HG03558 (cell line): Measurements from ENCODE around the gene HPS1.

ENCODE experiments used
- ATAC-seq: cut with Tn5 transposase; IDR thresholded peaks from one replicate; pipeline ENCODE4 v1.9.1; 2021; ENCODE audit warnings: moderate number of reproducible peaks; ENCODE audit not compliant: unreplicated experiment; ENCODE audit errors: extremely low read depth

HPS1 gene

DNA sequence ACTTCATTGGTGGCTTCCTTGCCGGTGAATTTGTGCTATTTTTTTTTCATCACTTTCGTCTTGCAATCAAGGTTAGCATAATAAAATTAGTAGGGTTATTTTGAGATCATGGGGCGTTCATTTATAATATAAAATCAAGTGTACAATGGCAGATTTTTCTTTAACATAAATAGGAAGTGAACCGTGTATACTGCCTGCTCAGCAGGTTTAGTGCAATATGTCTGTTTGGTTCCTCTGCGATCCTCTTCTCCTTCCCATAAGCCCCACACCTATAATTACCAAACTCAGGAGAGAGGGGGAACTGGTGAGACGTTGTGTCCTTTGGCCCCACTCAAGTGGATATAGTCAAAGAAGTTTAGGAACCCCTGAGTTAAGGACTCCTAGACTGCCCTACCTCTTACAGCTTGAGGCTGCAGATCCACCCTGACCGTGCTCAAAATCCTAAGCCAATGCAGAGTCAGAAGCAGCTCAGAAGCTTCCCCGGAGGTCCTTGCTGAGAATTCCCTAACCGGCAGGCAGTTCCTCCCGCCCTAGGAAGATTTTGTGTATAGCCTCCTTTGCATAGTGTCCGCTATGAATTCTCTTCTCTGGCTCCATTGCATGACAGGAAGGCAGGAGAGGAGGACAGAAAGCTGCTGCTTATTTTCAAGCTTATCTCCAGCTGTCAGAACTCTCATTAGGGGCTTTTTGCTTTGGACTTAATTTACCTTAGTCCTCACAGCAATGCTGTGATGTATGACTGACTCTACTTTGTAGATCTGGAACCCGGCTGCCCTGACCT is 73.3 kb downstream of the HPS1 start:
- no peak for ATAC-seq

DNA sequence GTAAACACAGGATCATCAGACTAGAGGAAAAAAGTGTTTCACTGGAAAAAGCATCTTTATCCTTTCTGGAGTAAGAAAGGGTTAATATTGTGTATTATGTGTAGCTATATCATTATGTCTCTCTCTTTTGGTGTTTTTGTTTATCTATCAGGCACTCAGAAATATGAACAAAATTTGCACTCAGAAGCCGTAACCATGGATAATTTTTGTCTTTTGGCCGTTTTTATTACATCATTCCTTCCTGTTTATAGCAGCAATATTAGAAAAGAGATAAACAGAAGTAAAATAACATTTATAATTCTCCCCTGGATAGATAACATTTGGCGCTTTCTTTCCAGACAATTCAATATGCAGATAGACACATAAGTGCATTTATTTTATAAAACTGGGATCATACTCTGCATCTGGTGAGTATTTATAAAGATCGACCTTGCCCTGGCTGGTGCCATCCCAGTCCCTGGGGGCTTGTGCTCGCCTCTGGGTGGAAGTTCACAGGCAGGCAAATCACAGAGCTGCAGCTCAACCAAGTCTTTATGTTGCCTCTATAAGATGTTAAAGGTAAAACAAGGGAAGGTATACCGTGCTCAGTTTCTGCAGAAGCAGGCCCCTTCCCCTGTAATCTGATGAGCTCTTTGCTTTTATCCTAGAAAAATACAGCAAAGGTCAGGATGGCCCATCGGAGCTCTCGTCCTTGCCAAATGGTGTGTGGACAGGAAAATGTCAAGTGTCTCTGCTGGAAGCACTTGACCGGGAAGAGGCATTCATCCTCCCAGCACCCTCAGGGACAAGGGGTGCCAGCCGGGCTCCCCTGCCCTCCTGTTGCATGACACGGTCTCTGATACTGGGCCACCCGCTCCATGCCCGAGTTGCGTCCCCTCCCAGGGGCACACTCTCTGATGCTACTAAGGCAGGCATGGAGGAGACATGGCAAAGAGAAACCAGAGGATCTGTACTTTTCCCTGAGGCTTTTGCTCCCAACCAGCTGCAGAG is 75.6 kb downstream of the HPS1 start:
- no peak for ATAC-seq

- ATAC-seq = no peak
Measured at GRCh38 chr10:98369801-98370200, 76.9 kb downstream of the HPS1 start.

GRCh38 chr10:98368644-98369043 is 78.1 kb downstream of the HPS1 start:
- ATAC-seq = no peak

- no peak for ATAC-seq
Measured at GRCh38 chr10:98367604-98368451, 78.9 kb downstream of the HPS1 start.
